Spleen (tissue), 11 donors: ENCODE results near the gene AKAP13. TPM values are rescaled to one million over a fixed set of nuclear protein-coding genes. Genes with fewer than 3 reads are reported as not detected.

Experiments used
- DNase-seq: peaks from one replicate; pipeline ENCODE4 v3.0.0-alpha.2; 2020
- H3K27ac ChIP-seq, 8 donors: fragments of 200-600 bp; sonication (generic) in 7 of 8; 1 replicate in 4 of 8; 2 replicates in 4 of 8; pipeline versions ENCODE4 v1.5.0 to v1.8.0; 2016 to 2021; ENCODE audit warnings: inconsistent platforms in 4 of 8, mild to moderate bottlenecking in 4 of 8, moderate library complexity in 1 of 8
- H3K27me3 ChIP-seq, 7 donors: fragments of 200-600 bp; sonication (generic) in 6 of 7; replicated peaks in 1 of 7; 1 replicate in 4 of 7; 2 replicates in 3 of 7; pipeline versions ENCODE4 v1.5.0 to v1.8.0; 2016 to 2021; ENCODE audit warnings: inconsistent platforms in 3 of 7, mild to moderate bottlenecking in 1 of 7
- H3K36me3 ChIP-seq, 6 donors: fragments of 200-600 bp; sonication (generic) in 5 of 6; 1 replicate in 4 of 6; 2 replicates in 2 of 6; pipeline versions ENCODE4 v1.5.0 to v1.8.0; 2016 to 2021; ENCODE audit warnings: inconsistent platforms in 2 of 6
- H3K4me1 ChIP-seq, 6 donors: fragments of 200-600 bp; sonication (generic) in 5 of 6; 1 replicate in 3 of 6; 2 replicates in 3 of 6; pipeline versions ENCODE4 v1.5.0 to v1.8.0; 2016 to 2021; ENCODE audit warnings: inconsistent platforms in 3 of 6
- H3K4me3 ChIP-seq, 8 donors: fragments of 200-600 bp; sonication (generic) in 7 of 8; 1 replicate in 4 of 8; 2 replicates in 4 of 8; pipeline versions ENCODE4 v1.5.0 to v1.8.0; 2016 to 2021; ENCODE audit warnings: inconsistent platforms in 4 of 8, mild to moderate bottlenecking in 4 of 8, moderate library complexity in 2 of 8
- H3K9me3 ChIP-seq, 8 donors: fragments of 200-600 bp; sonication (generic) in 7 of 8; 1 replicate in 4 of 8; 2 replicates in 4 of 8; pipeline versions ENCODE4 v1.5.0 to v1.8.0; 2016 to 2021; ENCODE audit warnings: inconsistent platforms in 4 of 8
- POLR2A ChIP-seq, 3 donors: fragments of 450-650 bp; IDR thresholded peaks; one replicate each; pipeline ENCODE4 v1.5.1; 2017; ENCODE audit warnings: antibody characterized with exemption in 3 of 3, mild to moderate bottlenecking in 1 of 3
- POLR2AphosphoS5 ChIP-seq, 3 donors: sonication (generic); formaldehyde crosslinking; IDR thresholded peaks; one replicate each; pipeline ENCODE4 v1.5.1; 2017; ENCODE audit warnings: antibody characterized with exemption in 3 of 3
- WGBS, 5 donors: extraction: QIAGEN DNeasy Blood & Tissue Kit in 3 of 5; methylation state at CpG; one replicate each; pipeline versions ENCODE4 v1.1.5 to v1.1.7; 2013 to 2018; 5-methylcytosine and 5-hydroxymethylcytosine counted together
- intact Hi-C: fragments of 100-400 bp; cut with DNase I; formaldehyde crosslinking; loops from one replicate; pipeline ENCODE4 v1.15.0; 2023; ENCODE audit warnings: low total_unique reads
- polyA plus RNA-seq, 3 donors: library from polyadenylated mRNA; stranded (reverse); fragments of 200-250 nt; gene quantifications; one replicate each; pipeline ENCODE4 v1.2.1, GENCODE V29; 2013
- total RNA-seq, 7 donors: library from RNA; depleted of rRNA in 3 of 7; stranded (reverse); fragments of >200 nt in 3 of 7; fragmentation: NEBNext Ultra II Directional in 4 of 7; extraction: Animal tissue kit (Norgen Biotek cat#: 25700) in 4 of 7; gene quantifications; one replicate each; pipeline versions ENCODE4 v1.1.0 to v1.2.1, GENCODE V29; 2016 to 2021
- TF ChIP-seq, protein P1 (sequence below), 11 experiments: fragments of 200-600 bp in 7 of 11; fragments of 450-650 bp in 4 of 11; sonication (generic) in 4 of 11; IDR thresholded peaks in 8 of 11; conservative IDR thresholded peaks in 3 of 11; 1 replicate in 7 of 11; 2 replicates in 4 of 11; pipeline versions ENCODE4 v1.4.0 to v1.8.0; 2016 to 2021; ENCODE audit warnings: antibody characterized with exemption in 11 of 11, inconsistent platforms in 4 of 11, mild to moderate bottlenecking in 1 of 11
- donor health status: healthy with polysubstance abuse.
- donor health status: DM: no; HTN: no; CAD: no; lungs with moderate emphysema.
- donor health status: DM: no; HTN: no; CAD: no.
- donor health status: Bipolar disorder and iron deficiency.
- donor health status: healthy.
- donor health status: DM: no; HTN: no; CAD: no.
- donor health status: DM: yes; HTN: yes; CAD: no.

The AKAP13 gene
- total and polyA plus RNA-seq, 10 donors: 35.4 to 413 (median 260) TPM

DNA sequence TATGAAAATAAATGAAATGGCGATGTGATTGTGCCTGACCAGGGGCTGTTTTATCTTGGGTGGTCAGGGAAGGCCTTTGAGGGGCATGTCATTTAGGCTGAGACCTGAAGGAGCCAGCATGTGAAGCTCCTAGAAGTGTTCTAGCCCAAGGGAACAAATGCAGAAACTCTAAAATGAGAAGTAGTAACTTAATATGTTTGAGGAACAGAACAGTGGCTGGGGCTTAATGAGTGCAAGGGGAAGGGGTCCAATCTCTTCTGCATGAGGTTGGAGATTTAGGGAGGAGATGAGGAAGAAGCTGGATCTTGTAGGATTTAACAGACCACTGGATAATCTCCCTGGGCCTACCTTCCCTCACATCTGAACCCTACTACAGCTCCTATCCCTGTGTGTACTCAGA lies 110.5 kb downstream of the AKAP13 start:
- no peak for DNase-seq
- intact Hi-C loops: no loop called here
- TF ChIP-seq POLR2AphosphoS5 (IDR thresholded peaks at IDR 0.05) (no peak), POLR2A (IDR thresholded peaks at IDR 0.05) (no peak)
- TF ChIP-seq, protein P1, sequence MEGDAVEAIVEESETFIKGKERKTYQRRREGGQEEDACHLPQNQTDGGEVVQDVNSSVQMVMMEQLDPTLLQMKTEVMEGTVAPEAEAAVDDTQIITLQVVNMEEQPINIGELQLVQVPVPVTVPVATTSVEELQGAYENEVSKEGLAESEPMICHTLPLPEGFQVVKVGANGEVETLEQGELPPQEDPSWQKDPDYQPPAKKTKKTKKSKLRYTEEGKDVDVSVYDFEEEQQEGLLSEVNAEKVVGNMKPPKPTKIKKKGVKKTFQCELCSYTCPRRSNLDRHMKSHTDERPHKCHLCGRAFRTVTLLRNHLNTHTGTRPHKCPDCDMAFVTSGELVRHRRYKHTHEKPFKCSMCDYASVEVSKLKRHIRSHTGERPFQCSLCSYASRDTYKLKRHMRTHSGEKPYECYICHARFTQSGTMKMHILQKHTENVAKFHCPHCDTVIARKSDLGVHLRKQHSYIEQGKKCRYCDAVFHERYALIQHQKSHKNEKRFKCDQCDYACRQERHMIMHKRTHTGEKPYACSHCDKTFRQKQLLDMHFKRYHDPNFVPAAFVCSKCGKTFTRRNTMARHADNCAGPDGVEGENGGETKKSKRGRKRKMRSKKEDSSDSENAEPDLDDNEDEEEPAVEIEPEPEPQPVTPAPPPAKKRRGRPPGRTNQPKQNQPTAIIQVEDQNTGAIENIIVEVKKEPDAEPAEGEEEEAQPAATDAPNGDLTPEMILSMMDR (IDR thresholded peaks at IDR 0.05 in 8 of 11, conservative IDR thresholded peaks at IDR 0.05 in 3 of 11): no peak
- no peak overlapping the region for H3K4me3 ChIP-seq
- H3K36me3 ChIP-seq: peaks cover 0 to 16% (median 3%) of the 10 kb centered on the region in 6 donors
- 85 to 93% (median 92%) methylated on average over 1 of the region's 1 CpG for WGBS, 5 donors
- no peaks in the 10 kb centered on the region for H3K27me3 ChIP-seq
- H3K9me3 ChIP-seq: no peaks in the 10 kb centered on the region
- peak overlapping the region in 1 of 8 donors; percentile 6 for H3K27ac ChIP-seq
- H3K4me1 ChIP-seq: peaks cover 4 to 77% (median 44%) of the 10 kb centered on the region in 6 donors

DNA sequence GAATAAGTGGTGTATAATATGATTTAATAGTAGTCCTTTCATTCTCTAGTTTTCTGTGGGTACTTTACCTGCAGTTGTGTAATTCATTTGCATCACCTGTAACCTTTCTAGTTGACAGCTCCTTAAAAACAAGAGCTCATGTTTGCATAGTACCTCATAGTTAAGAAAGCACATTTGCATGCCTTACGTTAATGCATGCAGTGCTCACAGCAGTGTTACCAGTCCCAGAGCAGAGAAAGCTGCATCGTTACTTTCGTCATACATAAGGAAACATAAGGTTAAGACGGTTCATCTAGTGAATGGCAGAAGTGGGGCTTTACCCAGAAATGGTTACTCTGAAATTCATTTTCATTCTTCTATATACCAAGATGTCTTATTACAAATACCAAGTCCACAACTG lies 111.3 kb downstream of the AKAP13 start:
- Histone ChIP-seq H3K27ac (no peak overlapping the region), H3K36me3 (peaks cover 0 to 15% (median 3%) of the 10 kb centered on the region in 6 donors), H3K27me3 (no peaks in the 10 kb centered on the region), H3K4me3 (no peak overlapping the region), H3K4me1 (peaks cover 0 to 79% (median 44%) of the 10 kb centered on the region in 6 donors), H3K9me3 (no peaks in the 10 kb centered on the region)
- intact Hi-C loops: no loop called here
- no peak for DNase-seq
- TF ChIP-seq, protein P1 (IDR thresholded peaks at IDR 0.05 in 8 of 11, conservative IDR thresholded peaks at IDR 0.05 in 3 of 11): no peak
- TF ChIP-seq POLR2AphosphoS5 (IDR thresholded peaks at IDR 0.05): no peak
- TF ChIP-seq POLR2A (IDR thresholded peaks at IDR 0.05): no peak
- 69 to 90% (median 80%) methylated on average over 4 of the region's 4 CpGs for WGBS, 5 donors

DNA sequence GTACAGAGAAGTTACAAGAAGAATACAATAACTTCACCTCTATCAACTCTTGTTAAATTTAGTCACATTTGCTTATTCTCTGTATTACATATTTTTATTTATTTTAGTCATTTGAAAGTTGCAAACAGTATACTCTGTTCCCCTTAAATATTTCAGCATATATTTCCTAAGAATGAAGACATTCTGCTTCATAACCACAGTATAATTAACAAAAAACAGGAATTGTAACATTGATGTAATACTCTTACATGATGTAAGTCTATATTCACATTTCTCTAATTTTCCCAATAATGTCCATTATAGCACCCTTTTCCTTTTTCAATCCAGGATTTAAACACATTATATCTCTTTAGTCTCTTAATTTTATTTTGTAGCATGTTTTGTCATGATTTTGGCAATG lies 112.0 kb downstream of the AKAP13 start:
- Histone ChIP-seq H3K4me1 (peaks cover 0 to 86% (median 48%) of the 10 kb centered on the region in 6 donors), H3K36me3 (peaks cover 0 to 10% (median 3%) of the 10 kb centered on the region in 6 donors), H3K4me3 (no peak overlapping the region), H3K9me3 (no peaks in the 10 kb centered on the region), H3K27me3 (no peaks in the 10 kb centered on the region), H3K27ac (peak overlapping the region in 1 of 8 donors; percentile 5)
- DNase-seq: no peak
- no peak for TF ChIP-seq POLR2AphosphoS5 (IDR thresholded peaks at IDR 0.05)
- TF ChIP-seq POLR2A (IDR thresholded peaks at IDR 0.05): no peak
- TF ChIP-seq, protein P1 (IDR thresholded peaks at IDR 0.05 in 8 of 11, conservative IDR thresholded peaks at IDR 0.05 in 3 of 11): no peak
- intact Hi-C loops: no loop called here

DNA sequence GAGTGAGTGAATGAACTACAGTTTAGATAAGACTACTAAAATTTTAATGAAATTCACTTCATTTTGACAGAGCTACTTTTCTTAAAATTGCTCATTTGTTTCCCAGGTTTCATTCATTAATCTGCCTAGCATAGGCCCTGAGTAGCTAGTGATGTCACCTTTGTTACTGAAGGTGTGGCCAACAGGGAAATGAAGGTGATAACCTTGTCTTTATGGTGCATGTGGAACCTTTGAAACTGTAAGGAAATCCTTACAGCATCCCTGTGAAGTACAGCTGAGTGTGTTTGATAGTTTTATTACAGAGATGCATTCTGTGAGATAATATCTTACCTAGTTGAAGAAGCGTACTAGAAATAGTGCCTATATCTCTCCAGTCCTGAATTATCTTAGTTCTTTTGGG lies 112.9 kb downstream of the AKAP13 start:
- Histone ChIP-seq H3K4me3 (no peak overlapping the region), H3K4me1 (peaks cover 0 to 91% (median 53%) of the 10 kb centered on the region in 6 donors), H3K27me3 (no peaks in the 10 kb centered on the region), H3K36me3 (peaks cover 0 to 1% (median 0%) of the 10 kb centered on the region in 6 donors), H3K9me3 (no peaks in the 10 kb centered on the region), H3K27ac (no peak overlapping the region)
- TF ChIP-seq POLR2AphosphoS5 (IDR thresholded peaks at IDR 0.05) (no peak), POLR2A (IDR thresholded peaks at IDR 0.05) (no peak)
- TF ChIP-seq, protein P1 (IDR thresholded peaks at IDR 0.05 in 8 of 11, conservative IDR thresholded peaks at IDR 0.05 in 3 of 11): no peak
- intact Hi-C loops: no loop called here
- no peak for DNase-seq
- WGBS, 5 donors: 90 to 100% (median 97%) methylated on average over 1 of the region's 1 CpG
